GM23338 (cell line): Measurements from ENCODE around the gene STX1A. TPM values are rescaled to one million over a fixed set of nuclear protein-coding genes. Genes with fewer than 3 reads are reported as not detected.

Experiments
- ATAC-seq: fragments of 200-7000 bp; cut with Tn5 transposase; 3 replicates; pipeline ENCODE4 v1.9.1; 2020
- DNase-seq: peaks from one replicate; pipeline ENCODE4 v3.0.0-alpha.2; 2015; ENCODE audit warnings: low spot score
- H2AFZ ChIP-seq: fragments of 200-600 bp; sonication (generic); 2 replicates; pipeline ENCODE4 v1.8.0; 2016; ENCODE audit warnings: antibody characterized with exemption, mild to moderate bottlenecking, moderate library complexity
- H3F3A ChIP-seq: fragments of 200-600 bp; sonication (generic); replicated peaks from 2 replicates; pipeline ENCODE4 v1.8.0; 2017; ENCODE audit warnings: antibody characterized with exemption, mixed run types, low read depth
- H3K27ac ChIP-seq: fragments of 200-600 bp; sonication (generic); 2 replicates; pipeline ENCODE4 v1.6.1; 2016; ENCODE audit warnings: low read depth
- H3K27me3 ChIP-seq: fragments of 200-600 bp; sonication (generic); 2 replicates; pipeline ENCODE4 v1.8.0; 2016; ENCODE audit warnings: mild to moderate bottlenecking, mixed run types, moderate library complexity; ENCODE audit not compliant: insufficient read depth
- H3K36me3 ChIP-seq: fragments of 200-600 bp; sonication (generic); 2 replicates; pipeline ENCODE4 v1.8.0; 2016; ENCODE audit warnings: mild to moderate bottlenecking; ENCODE audit not compliant: insufficient read depth
- H3K4me1 ChIP-seq: fragments of 200-600 bp; sonication (generic); 2 replicates; pipeline ENCODE4 v1.8.0; 2016; ENCODE audit warnings: mild to moderate bottlenecking, moderate library complexity; ENCODE audit not compliant: insufficient read depth
- H3K4me2 ChIP-seq: fragments of 200-600 bp; sonication (generic); 2 replicates; pipeline ENCODE4 v1.7.1; 2017; ENCODE audit warnings: mixed run types
- H3K4me3 ChIP-seq: fragments of 200-600 bp; sonication (generic); 2 replicates; pipeline ENCODE4 v1.6.1; 2016; ENCODE audit warnings: mixed run types
- H3K79me2 ChIP-seq: fragments of 200-600 bp; sonication (generic); replicated peaks from 2 replicates; pipeline ENCODE4 v1.8.0; 2017; ENCODE audit warnings: mild to moderate bottlenecking; ENCODE audit not compliant: insufficient read depth
- H3K9me2 ChIP-seq: fragments of 200-600 bp; sonication (generic); 2 replicates; pipeline ENCODE4 v1.8.0; 2017; ENCODE audit not compliant: insufficient read depth
- H4K20me1 ChIP-seq: fragments of 200-600 bp; sonication (generic); replicated peaks from 2 replicates; pipeline ENCODE4 v1.8.0; 2017; ENCODE audit warnings: mild to moderate bottlenecking; ENCODE audit not compliant: insufficient read depth
- H3K27ac Mint-ChIP-seq: 2 replicates; pipeline ENCODE4 v1.8.0; 2020; ENCODE audit warnings: inconsistent platforms, mild to moderate bottlenecking, moderate library complexity, mixed read lengths
- H3K27me3 Mint-ChIP-seq: 3 replicates; pipeline ENCODE4 v1.8.0; 2022; ENCODE audit warnings: low read depth, mild to moderate bottlenecking, moderate library complexity, mixed read lengths, inconsistent platforms; ENCODE audit not compliant: insufficient read depth, poor library complexity
- H3K36me3 Mint-ChIP-seq: 3 replicates; pipeline ENCODE4 v1.8.0; 2021; ENCODE audit warnings: low read depth, mild to moderate bottlenecking, inconsistent platforms, moderate library complexity, mixed read lengths
- H3K4me1 Mint-ChIP-seq: 3 replicates; pipeline ENCODE4 v1.8.0; 2020; ENCODE audit warnings: mild to moderate bottlenecking, inconsistent platforms, mixed read lengths
- H3K4me3 Mint-ChIP-seq: 3 replicates; pipeline ENCODE4 v1.8.0; 2021; ENCODE audit warnings: moderate library complexity, mild to moderate bottlenecking, inconsistent platforms, mixed read lengths
- H3K9me3 Mint-ChIP-seq: 3 replicates; pipeline ENCODE4 v1.8.0; 2020; ENCODE audit warnings: moderate library complexity, mild to moderate bottlenecking, inconsistent platforms, mixed read lengths
- CTCF ChIP-seq, 2 experiments: fragments of 200-600 bp in 1 of 2; sonication (generic) in 1 of 2; conservative IDR thresholded peaks; 2 replicates each; pipeline versions ENCODE4 v1.5.1 to v1.6.1; 2016 to 2017; ENCODE audit warnings: antibody characterized with exemption in 2 of 2, low read depth in 2 of 2, mild to moderate bottlenecking in 2 of 2, moderate library complexity in 1 of 2
- JUNB ChIP-seq: IDR thresholded peaks from one replicate; pipeline ENCODE4 v1.6.1; 2016; ENCODE audit warnings: antibody characterized with exemption; ENCODE audit not compliant: unreplicated experiment
- ZNF331 ChIP-seq: fragments of 250-450 bp; sonication (Bioruptor Pico); IDR thresholded peaks from 2 replicates; pipeline ENCODE4 v1.5.0; 2020; ENCODE audit warnings: low read depth, mild to moderate bottlenecking, moderate library complexity
- ZNF462 ChIP-seq: fragments of 250-450 bp; sonication (Bioruptor Pico); IDR thresholded peaks from 2 replicates; pipeline ENCODE4 v1.5.0; 2020; ENCODE audit warnings: mild to moderate bottlenecking, moderate library complexity
- polyA plus RNA-seq: library from polyadenylated mRNA; unstranded; fragments of >200 nt; fragmentation: Nextera tagmentation; extraction: Ambion mirVana; gene quantifications from 2 replicates; pipeline ENCODE4 v1.2.1, GENCODE V29; 2016
- total RNA-seq: library from RNA; depleted of rRNA; stranded (reverse); fragments of >200 nt; shearing (Covaris generic); gene quantifications from 2 replicates; pipeline ENCODE4 v1.2.3, GENCODE V29; 2014
- TF ChIP-seq, protein P1 (sequence below): IDR thresholded peaks from one replicate; pipeline ENCODE4 v1.6.1; 2018; ENCODE audit warnings: antibody characterized with exemption; ENCODE audit not compliant: unreplicated experiment

STX1A gene
- total and polyA plus RNA-seq, 2 experiments from 2014 or later = 9.1 to 19.8 TPM

DNA sequence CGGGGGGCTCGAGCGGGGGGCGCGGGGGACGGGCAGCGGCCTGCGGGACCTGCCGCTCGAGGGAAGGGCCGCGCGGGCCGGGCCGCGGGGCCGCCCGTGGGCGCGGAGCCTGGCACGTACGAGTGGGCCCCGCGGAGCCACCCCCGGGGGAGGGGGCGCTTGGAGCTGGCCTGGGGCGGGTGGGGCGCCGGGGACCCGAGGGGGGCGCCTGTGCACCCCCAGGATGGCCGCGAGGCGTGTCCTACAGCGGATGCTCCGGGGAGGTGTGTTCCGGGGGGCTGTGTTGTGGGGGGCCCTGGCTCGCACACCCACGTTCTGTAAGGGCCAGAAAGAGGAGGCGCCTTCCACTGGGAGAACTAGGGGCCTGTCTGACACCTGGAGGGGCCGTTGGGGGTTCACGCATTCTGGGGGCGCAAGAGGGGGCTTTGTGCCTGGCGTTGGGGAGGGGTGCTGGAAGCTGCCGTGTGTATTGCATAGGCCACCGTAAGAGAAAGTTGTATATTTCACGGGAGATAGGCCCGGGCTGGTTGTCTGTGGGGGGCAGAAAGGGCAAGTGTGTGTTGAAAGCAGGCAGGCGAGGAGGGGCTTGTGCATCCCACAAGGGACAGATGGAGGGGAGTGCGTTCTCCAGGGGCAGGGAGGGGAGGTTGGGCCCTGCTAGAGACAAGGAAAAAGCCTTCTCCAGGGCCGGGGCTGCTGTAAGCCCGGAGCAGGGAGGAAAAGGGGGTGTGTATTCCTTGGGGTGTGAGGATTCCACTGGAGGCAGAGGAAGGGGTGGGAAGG is 51.2 kb downstream of the STX1A start:
- Histone ChIP-seq H3K27ac (no peak overlapping the region), H3F3A (0 out of 2 replicates have a peak, but pooled peaks cover 3% of the 10 kb centered on the region), H3K4me3 (peak overlapping the region; percentile 66), H3K79me2 (no peaks in the 10 kb centered on the region), H3K9me2 (no peaks in the 10 kb centered on the region), H3K4me1 (peaks cover 19% of the 10 kb centered on the region; the same call in 1 of the 2 replicates), H4K20me1 (no peaks in the 10 kb centered on the region; the same call in 1 of the 2 replicates), H2AFZ (peak overlapping the region; percentile 78), H3K27me3 (peaks cover 11% of the 10 kb centered on the region), H3K36me3 (no peaks in the 10 kb centered on the region), H3K4me2 (peak overlapping the region; percentile 88)
- TF ChIP-seq CTCF (conservative IDR thresholded peaks at IDR 0.05; ENCODE audit: low read depth in 2 of 2) (no peak), ZNF462 (CRISPR knock-in tag) (no peak), ZNF331 (CRISPR knock-in tag) (no peak), JUNB (no peak)
- TF ChIP-seq, protein P1, sequence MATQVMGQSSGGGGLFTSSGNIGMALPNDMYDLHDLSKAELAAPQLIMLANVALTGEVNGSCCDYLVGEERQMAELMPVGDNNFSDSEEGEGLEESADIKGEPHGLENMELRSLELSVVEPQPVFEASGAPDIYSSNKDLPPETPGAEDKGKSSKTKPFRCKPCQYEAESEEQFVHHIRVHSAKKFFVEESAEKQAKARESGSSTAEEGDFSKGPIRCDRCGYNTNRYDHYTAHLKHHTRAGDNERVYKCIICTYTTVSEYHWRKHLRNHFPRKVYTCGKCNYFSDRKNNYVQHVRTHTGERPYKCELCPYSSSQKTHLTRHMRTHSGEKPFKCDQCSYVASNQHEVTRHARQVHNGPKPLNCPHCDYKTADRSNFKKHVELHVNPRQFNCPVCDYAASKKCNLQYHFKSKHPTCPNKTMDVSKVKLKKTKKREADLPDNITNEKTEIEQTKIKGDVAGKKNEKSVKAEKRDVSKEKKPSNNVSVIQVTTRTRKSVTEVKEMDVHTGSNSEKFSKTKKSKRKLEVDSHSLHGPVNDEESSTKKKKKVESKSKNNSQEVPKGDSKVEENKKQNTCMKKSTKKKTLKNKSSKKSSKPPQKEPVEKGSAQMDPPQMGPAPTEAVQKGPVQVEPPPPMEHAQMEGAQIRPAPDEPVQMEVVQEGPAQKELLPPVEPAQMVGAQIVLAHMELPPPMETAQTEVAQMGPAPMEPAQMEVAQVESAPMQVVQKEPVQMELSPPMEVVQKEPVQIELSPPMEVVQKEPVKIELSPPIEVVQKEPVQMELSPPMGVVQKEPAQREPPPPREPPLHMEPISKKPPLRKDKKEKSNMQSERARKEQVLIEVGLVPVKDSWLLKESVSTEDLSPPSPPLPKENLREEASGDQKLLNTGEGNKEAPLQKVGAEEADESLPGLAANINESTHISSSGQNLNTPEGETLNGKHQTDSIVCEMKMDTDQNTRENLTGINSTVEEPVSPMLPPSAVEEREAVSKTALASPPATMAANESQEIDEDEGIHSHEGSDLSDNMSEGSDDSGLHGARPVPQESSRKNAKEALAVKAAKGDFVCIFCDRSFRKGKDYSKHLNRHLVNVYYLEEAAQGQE = no peak
- no peak for DNase-seq
- Mint-ChIP-seq H3K4me3 (peak overlapping the region; percentile 77), H3K9me3 (peaks cover 2% of the 10 kb centered on the region; the same call in 2 of the 3 replicates), H3K27me3 (peaks cover 26% of the 10 kb centered on the region), H3K36me3 (peaks cover 4% of the 10 kb centered on the region; the same call in 2 of the 3 replicates), H3K27ac (no peak overlapping the region), H3K4me1 (peaks cover 23% of the 10 kb centered on the region; the same call in 2 of the 3 replicates)
- ATAC-seq = peak; percentile 3; the same call in 2 of the 3 replicates
